GF-D8 (cell line): ENCODE measurements around the gene TMEM39A.

Experiments used
- DNase-seq: peaks from one replicate; lab custom pipeline; 2025; lab: John Stamatoyannopoulos, UW

Gene TMEM39A

GRCh38 chr3:119463171-119464169 lies at the start of gene TMEM39A:
Gene TMEM39A, minus strand, starts transcription at chr3:119463615. Its CDS starts 1,541 bp downstream, at chr3:119462074.
- peak; percentile 97 for DNase-seq

GRCh38 chr3:119510690-119511089 lies 47.3 kb upstream of the TMEM39A start:
- DNase-seq, result no peak

GRCh38 chr3:119508172-119508845 lies 44.9 kb upstream of the TMEM39A start:
- DNase-seq, result peak; percentile 86

GRCh38 chr3:119507404-119507803 lies 44.0 kb upstream of the TMEM39A start:
- DNase-seq, result no peak

GRCh38 chr3:119506631-119507030 lies 43.2 kb upstream of the TMEM39A start:
- no peak for DNase-seq

- no peak for DNase-seq
Observed at GRCh38 chr3:119500901-119501300, 37.5 kb upstream of the TMEM39A start.

GRCh38 chr3:119500265-119500664 lies 36.9 kb upstream of the TMEM39A start:
- no peak for DNase-seq

- peak; percentile 88 for DNase-seq
Observed at GRCh38 chr3:119498186-119499011, 35.0 kb upstream of the TMEM39A start, which contains the start of gene TIMMDC1. Gene TIMMDC1, plus strand, starts transcription at chr3:119498547. Its CDS starts 187 bp downstream, at chr3:119498734.

- DNase-seq, result no peak
Observed at GRCh38 chr3:119497820-119498185, 34.4 kb upstream of the TMEM39A start.

- no peak for DNase-seq
Observed at GRCh38 chr3:119494597-119494996, 31.2 kb upstream of the TMEM39A start.

- DNase-seq, result no peak
Observed at GRCh38 chr3:119492810-119493209, 29.4 kb upstream of the TMEM39A start.

- DNase-seq, result no peak
Observed at GRCh38 chr3:119492128-119492527, 28.7 kb upstream of the TMEM39A start.

- DNase-seq, result no peak
Observed at GRCh38 chr3:119490153-119490552, 26.7 kb upstream of the TMEM39A start.

GRCh38 chr3:119485563-119485962 lies 22.1 kb upstream of the TMEM39A start:
- DNase-seq, result no peak

GRCh38 chr3:119483101-119483500 lies 19.7 kb upstream of the TMEM39A start:
- DNase-seq, result no peak

GRCh38 chr3:119481079-119481478 lies 17.7 kb upstream of the TMEM39A start:
- DNase-seq, result no peak

- DNase-seq, result no peak
Observed at GRCh38 chr3:119470866-119471265, 7.5 kb upstream of the TMEM39A start.

- no peak for DNase-seq
Observed at GRCh38 chr3:119469418-119470189, 6.2 kb upstream of the TMEM39A start.

- peak; percentile 23 for DNase-seq
Observed at GRCh38 chr3:119468041-119468440, 4.6 kb upstream of the TMEM39A start.

- no peak for DNase-seq
Observed at GRCh38 chr3:119457246-119457645, 6.2 kb downstream of the TMEM39A start.

- DNase-seq, result no peak
Observed at GRCh38 chr3:119456469-119456868, 6.9 kb downstream of the TMEM39A start.
